ENCODE measurements around the gene LZIC. TPM values are rescaled to one million over a fixed set of nuclear protein-coding genes. Genes with fewer than 3 reads are reported as not detected.

Gene LZIC
- total and polyA plus RNA-seq, 2 of the 13 experiments (the other 11 are each of a cell fraction or from before 2014, with no cell fraction given): 25.2 to 71.8 TPM

DNA sequence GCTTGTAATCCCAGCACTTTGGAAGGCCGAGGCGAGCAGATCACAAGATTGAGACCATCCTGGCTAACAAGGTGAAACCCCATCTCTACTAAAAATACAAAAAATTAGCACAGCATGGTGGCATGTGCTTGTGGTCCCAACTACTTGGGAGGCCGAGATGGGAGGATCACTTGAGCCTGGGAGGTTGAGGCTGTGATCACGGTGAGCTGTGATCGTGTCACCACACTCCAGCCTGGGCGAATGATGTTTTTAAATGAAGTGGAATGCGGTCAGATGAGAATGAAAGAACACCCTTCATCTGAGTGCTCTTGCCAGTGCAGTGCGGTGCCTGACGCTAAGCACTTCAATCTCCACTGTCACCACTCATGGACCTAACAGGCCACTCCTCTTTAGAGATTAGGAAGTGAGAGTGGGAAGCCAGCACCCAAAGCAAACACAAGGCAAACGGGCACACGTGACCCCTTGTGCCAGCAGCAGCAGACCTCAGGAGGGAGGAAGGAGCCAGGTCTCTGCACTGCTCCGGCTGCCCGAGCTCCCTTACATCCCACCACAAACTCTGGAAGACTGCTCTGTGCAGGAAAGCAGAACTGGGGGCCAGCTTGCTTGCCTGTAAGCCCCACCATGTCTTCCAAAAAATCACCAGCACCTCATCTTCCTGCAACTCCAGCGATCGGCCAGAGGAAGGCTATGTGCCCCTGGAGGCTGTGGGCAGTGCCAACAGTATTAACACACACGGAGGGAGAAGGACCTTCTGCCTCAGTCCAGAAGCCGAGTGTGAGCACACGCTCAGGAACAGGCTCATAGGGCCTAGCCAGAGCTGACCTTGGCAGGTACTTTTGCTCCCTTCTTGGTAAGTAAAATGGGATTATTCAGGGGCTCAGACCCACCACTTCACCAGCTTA is 42.8 kb downstream of the LZIC start (continued):
- no peak for TF ChIP-seq ZNF777 (CRISPR knock-in tag; IDR thresholded peaks at IDR 0.05)
- no peak for TF ChIP-seq DR1 (CRISPR knock-in tag; IDR thresholded peaks at IDR 0.05)
- no peak for TF ChIP-seq ZNF205 (CRISPR knock-in tag; IDR thresholded peaks at IDR 0.05)
- TF ChIP-seq RARG (CRISPR knock-in tag; IDR thresholded peaks at IDR 0.05; ENCODE audit: low read depth): no peak
- TF ChIP-seq JUNB (CRISPR knock-in tag; IDR thresholded peaks at IDR 0.05; ENCODE audit: borderline replicate concordance): no peak
- TF ChIP-seq ZNF383 (CRISPR knock-in tag; IDR thresholded peaks at IDR 0.05; ENCODE audit: borderline replicate concordance): no peak
- TF ChIP-seq ELF3 (CRISPR knock-in tag; IDR thresholded peaks at IDR 0.05): peak; percentile 36; the same call in 1 of the 2 replicates
- TF ChIP-seq SIX4 (CRISPR knock-in tag; IDR thresholded peaks at IDR 0.05): no peak
- TF ChIP-seq ZNF788 (CRISPR knock-in tag; IDR thresholded peaks at IDR 0.05; ENCODE audit: borderline replicate concordance): no peak
- TF ChIP-seq GTF2F1 (IDR thresholded peaks at IDR 0.05; ENCODE audit: low read length): no peak
- TF ChIP-seq U2AF2 (IDR thresholded peaks at IDR 0.05; ENCODE audit: low read depth, low read length): no peak
- TF ChIP-seq EHMT2 (IDR thresholded peaks at IDR 0.05; ENCODE audit: borderline replicate concordance, low read depth, low read length): no peak
- TF ChIP-seq FOXA3 (CRISPR knock-in tag; IDR thresholded peaks at IDR 0.05): peak; percentile 50
- TF ChIP-seq DMAP1 (CRISPR knock-in tag; IDR thresholded peaks at IDR 0.05): no peak
- no peak for TF ChIP-seq ZFP36L2 (CRISPR knock-in tag; IDR thresholded peaks at IDR 0.05)
- no peak for TF ChIP-seq REPIN1 (CRISPR knock-in tag; IDR thresholded peaks at IDR 0.05; ENCODE audit: borderline replicate concordance, low read depth)
- TF ChIP-seq XBP1 (CRISPR knock-in tag; IDR thresholded peaks at IDR 0.05): no peak
- TF ChIP-seq PTBP1 (IDR thresholded peaks at IDR 0.05; ENCODE audit: low read depth, low read length, poor library complexity, severe bottlenecking): no peak
- TF ChIP-seq, protein P1, sequence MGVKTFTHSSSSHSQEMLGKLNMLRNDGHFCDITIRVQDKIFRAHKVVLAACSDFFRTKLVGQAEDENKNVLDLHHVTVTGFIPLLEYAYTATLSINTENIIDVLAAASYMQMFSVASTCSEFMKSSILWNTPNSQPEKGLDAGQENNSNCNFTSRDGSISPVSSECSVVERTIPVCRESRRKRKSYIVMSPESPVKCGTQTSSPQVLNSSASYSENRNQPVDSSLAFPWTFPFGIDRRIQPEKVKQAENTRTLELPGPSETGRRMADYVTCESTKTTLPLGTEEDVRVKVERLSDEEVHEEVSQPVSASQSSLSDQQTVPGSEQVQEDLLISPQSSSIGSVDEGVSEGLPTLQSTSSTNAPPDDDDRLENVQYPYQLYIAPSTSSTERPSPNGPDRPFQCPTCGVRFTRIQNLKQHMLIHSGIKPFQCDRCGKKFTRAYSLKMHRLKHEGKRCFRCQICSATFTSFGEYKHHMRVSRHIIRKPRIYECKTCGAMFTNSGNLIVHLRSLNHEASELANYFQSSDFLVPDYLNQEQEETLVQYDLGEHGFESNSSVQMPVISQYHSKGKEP (CRISPR knock-in tag; IDR thresholded peaks at IDR 0.05): no peak
- no peak for TF ChIP-seq MIER2 (CRISPR knock-in tag; IDR thresholded peaks at IDR 0.05)
- no peak for TF ChIP-seq ZNF121 (CRISPR knock-in tag; IDR thresholded peaks at IDR 0.05)
- TF ChIP-seq IRF2 (CRISPR knock-in tag; IDR thresholded peaks at IDR 0.05): no peak
- TF ChIP-seq, protein P2, sequence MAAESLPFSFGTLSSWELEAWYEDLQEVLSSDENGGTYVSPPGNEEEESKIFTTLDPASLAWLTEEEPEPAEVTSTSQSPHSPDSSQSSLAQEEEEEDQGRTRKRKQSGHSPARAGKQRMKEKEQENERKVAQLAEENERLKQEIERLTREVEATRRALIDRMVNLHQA (CRISPR knock-in tag; IDR thresholded peaks at IDR 0.05): no peak
- TF ChIP-seq, protein P3, sequence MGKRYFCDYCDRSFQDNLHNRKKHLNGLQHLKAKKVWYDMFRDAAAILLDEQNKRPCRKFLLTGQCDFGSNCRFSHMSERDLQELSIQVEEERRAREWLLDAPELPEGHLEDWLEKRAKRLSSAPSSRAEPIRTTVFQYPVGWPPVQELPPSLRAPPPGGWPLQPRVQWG (CRISPR knock-in tag; IDR thresholded peaks at IDR 0.05; ENCODE audit: borderline replicate concordance, low read depth): no peak
- TF ChIP-seq, protein P4, sequence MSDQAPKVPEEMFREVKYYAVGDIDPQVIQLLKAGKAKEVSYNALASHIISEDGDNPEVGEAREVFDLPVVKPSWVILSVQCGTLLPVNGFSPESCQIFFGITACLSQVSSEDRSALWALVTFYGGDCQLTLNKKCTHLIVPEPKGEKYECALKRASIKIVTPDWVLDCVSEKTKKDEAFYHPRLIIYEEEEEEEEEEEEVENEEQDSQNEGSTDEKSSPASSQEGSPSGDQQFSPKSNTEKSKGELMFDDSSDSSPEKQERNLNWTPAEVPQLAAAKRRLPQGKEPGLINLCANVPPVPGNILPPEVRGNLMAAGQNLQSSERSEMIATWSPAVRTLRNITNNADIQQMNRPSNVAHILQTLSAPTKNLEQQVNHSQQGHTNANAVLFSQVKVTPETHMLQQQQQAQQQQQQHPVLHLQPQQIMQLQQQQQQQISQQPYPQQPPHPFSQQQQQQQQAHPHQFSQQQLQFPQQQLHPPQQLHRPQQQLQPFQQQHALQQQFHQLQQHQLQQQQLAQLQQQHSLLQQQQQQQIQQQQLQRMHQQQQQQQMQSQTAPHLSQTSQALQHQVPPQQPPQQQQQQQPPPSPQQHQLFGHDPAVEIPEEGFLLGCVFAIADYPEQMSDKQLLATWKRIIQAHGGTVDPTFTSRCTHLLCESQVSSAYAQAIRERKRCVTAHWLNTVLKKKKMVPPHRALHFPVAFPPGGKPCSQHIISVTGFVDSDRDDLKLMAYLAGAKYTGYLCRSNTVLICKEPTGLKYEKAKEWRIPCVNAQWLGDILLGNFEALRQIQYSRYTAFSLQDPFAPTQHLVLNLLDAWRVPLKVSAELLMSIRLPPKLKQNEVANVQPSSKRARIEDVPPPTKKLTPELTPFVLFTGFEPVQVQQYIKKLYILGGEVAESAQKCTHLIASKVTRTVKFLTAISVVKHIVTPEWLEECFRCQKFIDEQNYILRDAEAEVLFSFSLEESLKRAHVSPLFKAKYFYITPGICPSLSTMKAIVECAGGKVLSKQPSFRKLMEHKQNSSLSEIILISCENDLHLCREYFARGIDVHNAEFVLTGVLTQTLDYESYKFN (CRISPR knock-in tag; conservative IDR thresholded peaks at IDR 0.05): no peak
- no peak for TF ChIP-seq ZMYM2 (CRISPR knock-in tag; IDR thresholded peaks at IDR 0.05)
- TF ChIP-seq GATAD1 (CRISPR knock-in tag; IDR thresholded peaks at IDR 0.05): no peak
